GM23248 (cell line): ENCODE results near the gene KRTAP5-1.

Experiments
- EZH2 ChIP-seq: fragments of 200-600 bp; sonication (generic); IDR thresholded peaks from 2 replicates; pipeline ENCODE4 v1.6.1; 2018; ENCODE audit warnings: antibody characterized with exemption, mild to moderate bottlenecking; ENCODE audit not compliant: insufficient read depth, poor library complexity, severe bottlenecking
- EZH2phosphoT487 ChIP-seq: fragments of 200-600 bp; sonication (generic); IDR thresholded peaks from 2 replicates; pipeline ENCODE4 v1.6.1; 2018; ENCODE audit warnings: antibody characterized with exemption, moderate library complexity, mild to moderate bottlenecking, low read depth; ENCODE audit not compliant: insufficient read depth

- peak; percentile 55 for TF ChIP-seq EZH2
- TF ChIP-seq EZH2phosphoT487: no peak
Observed at GRCh38 chr11:1570896-1571759, 14.0 kb downstream of the KRTAP5-1 start.
